ENCODE results near the gene WNT1.
A peak's percentile ranks its signal among the peaks of the same experiment; 100 is the strongest.

Gene WNT1

DNA sequence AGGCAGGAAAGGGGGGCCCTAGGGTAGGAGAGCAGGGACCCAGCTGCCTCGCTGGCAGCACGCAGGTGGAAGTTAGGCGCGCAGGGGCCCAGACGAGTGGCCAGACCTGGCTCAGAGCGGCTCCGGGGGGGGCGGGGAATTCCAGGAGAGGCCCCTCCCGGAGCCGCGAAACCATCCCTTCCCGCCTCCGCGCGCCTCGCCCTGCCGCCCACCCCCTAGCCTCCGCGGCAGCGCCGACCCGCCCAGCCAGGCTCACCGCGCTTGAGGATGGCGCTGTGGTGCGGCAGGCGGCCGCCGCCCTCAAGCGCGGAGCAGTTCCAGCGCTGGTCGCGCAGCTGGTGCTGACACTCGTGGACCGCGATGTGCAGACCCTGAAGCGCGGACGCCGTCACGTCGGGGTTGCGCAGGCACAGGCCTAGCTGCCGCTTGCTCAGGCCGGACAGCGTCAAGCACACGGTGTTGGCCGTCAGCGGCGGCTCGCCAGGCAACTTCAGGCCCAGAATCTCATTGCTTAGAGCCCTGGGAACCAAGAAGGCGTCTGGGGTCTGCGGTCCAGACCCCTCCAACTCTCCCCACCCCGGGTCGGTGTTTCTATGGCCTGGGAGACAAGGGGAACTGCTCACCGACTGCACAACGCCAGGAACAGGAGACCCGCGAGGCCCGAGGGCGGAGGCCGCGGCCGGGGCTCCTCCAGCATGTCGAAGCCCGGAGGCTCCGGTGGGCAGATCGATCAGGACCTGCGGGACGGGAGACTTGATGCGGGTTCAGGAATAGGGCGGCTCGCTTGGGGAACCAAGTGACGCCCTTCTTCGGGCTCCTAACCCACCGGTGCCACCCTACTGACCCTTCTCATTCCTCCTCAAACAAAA is 8.1 kb upstream of the WNT1 start:
- Histone ChIP-seq H3K36me3 (ENCODE audit: insufficient read depth, low read length) (no peaks in the 10 kb centered on the region), H3K9me2 (replicated peaks; ENCODE audit: low read depth, low read length) (no peaks in the 10 kb centered on the region), H3K79me2 (ENCODE audit: insufficient read depth, low read length) (no peaks in the 10 kb centered on the region), H3K27me3 (ENCODE audit: insufficient read depth, low read length, poor library complexity, severe bottlenecking) (peaks cover 8% of the 10 kb centered on the region), H3K9me3 (ENCODE audit: insufficient read depth, low read depth, low read length) (no peaks in the 10 kb centered on the region), H3K9ac (ENCODE audit: low read depth, low read length, poor library complexity, severe bottlenecking) (no peak overlapping the region), H4K20me1 (ENCODE audit: insufficient read depth, low read length, poor library complexity, severe bottlenecking) (no peaks in the 10 kb centered on the region), H3F3A (ENCODE audit: low read depth) (no peaks in the 10 kb centered on the region), H3K4me1 (ENCODE audit: insufficient read depth, low read length, poor library complexity, severe bottlenecking) (no peaks in the 10 kb centered on the region), H3K4me3 (ENCODE audit: low read length, poor library complexity, severe bottlenecking) (no peak overlapping the region), H3K4me2 (ENCODE audit: low read depth, low read length, poor library complexity, severe bottlenecking) (no peak overlapping the region), H2AFZ (ENCODE audit: low read length) (no peak overlapping the region)
- TF ChIP-seq EZH2phosphoT487 (IDR thresholded peaks at IDR 0.05; ENCODE audit: borderline replicate concordance) = no peak
- TF ChIP-seq, protein P1, sequence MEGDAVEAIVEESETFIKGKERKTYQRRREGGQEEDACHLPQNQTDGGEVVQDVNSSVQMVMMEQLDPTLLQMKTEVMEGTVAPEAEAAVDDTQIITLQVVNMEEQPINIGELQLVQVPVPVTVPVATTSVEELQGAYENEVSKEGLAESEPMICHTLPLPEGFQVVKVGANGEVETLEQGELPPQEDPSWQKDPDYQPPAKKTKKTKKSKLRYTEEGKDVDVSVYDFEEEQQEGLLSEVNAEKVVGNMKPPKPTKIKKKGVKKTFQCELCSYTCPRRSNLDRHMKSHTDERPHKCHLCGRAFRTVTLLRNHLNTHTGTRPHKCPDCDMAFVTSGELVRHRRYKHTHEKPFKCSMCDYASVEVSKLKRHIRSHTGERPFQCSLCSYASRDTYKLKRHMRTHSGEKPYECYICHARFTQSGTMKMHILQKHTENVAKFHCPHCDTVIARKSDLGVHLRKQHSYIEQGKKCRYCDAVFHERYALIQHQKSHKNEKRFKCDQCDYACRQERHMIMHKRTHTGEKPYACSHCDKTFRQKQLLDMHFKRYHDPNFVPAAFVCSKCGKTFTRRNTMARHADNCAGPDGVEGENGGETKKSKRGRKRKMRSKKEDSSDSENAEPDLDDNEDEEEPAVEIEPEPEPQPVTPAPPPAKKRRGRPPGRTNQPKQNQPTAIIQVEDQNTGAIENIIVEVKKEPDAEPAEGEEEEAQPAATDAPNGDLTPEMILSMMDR (conservative IDR thresholded peaks at IDR 0.05; ENCODE audit: low read length) = no peak

DNA sequence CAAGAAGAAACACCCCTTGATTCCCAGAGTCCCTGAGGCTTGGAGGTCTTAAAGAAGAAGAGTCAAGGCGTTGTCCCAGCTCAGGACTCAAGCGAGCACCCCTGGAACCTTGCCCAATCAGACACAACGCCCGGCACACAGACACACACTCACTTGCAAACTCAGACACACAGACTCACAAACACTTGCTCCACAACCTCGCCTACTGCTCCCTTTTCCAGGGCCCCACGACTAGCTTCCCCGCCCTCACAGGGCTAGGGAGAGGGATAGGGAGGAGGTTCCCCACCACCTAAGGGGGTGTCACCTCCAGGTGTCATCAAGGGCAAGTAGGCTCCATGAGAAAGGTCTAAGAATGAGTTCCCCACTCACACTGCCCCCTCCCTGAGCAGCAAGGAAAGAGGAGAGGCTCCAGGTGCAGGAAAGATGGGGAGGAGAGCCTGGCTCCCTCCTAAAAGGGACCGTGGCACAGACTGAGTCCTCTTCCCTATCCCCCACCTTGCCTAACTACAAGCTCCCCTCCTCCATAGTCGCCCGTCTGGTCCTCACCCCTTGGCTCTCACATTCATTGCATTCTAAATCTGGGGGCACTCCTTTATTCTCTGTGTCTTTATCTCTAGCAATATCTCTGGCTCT is 7.3 kb upstream of the WNT1 start:
- H3K4me2 ChIP-seq (ENCODE audit: low read depth, low read length, poor library complexity, severe bottlenecking) = peak overlapping the region; percentile 80
- peak overlapping the region; percentile 70 for H3K4me3 ChIP-seq (ENCODE audit: low read length, poor library complexity, severe bottlenecking)
- H2AFZ ChIP-seq (ENCODE audit: low read length) = peak overlapping the region; percentile 80
- no peaks in the 10 kb centered on the region for H4K20me1 ChIP-seq (ENCODE audit: insufficient read depth, low read length, poor library complexity, severe bottlenecking)
- no peaks in the 10 kb centered on the region for H3K9me3 ChIP-seq (ENCODE audit: insufficient read depth, low read depth, low read length)
- no peaks in the 10 kb centered on the region for H3K36me3 ChIP-seq (ENCODE audit: insufficient read depth, low read length)
- H3K9ac ChIP-seq (ENCODE audit: low read depth, low read length, poor library complexity, severe bottlenecking) = peak overlapping the region; percentile 47
- no peaks in the 10 kb centered on the region for H3F3A ChIP-seq (ENCODE audit: low read depth)
- H3K9me2 ChIP-seq (replicated peaks; ENCODE audit: low read depth, low read length) = no peaks in the 10 kb centered on the region
- no peaks in the 10 kb centered on the region for H3K79me2 ChIP-seq (ENCODE audit: insufficient read depth, low read length)
- H3K27me3 ChIP-seq (ENCODE audit: insufficient read depth, low read length, poor library complexity, severe bottlenecking) = peaks cover 8% of the 10 kb centered on the region
- TF ChIP-seq, protein P1 (conservative IDR thresholded peaks at IDR 0.05; ENCODE audit: low read length) = no peak
- TF ChIP-seq EZH2phosphoT487 (IDR thresholded peaks at IDR 0.05; ENCODE audit: borderline replicate concordance) = no peak
- no peaks in the 10 kb centered on the region for H3K4me1 ChIP-seq (ENCODE audit: insufficient read depth, low read length, poor library complexity, severe bottlenecking)

DNA sequence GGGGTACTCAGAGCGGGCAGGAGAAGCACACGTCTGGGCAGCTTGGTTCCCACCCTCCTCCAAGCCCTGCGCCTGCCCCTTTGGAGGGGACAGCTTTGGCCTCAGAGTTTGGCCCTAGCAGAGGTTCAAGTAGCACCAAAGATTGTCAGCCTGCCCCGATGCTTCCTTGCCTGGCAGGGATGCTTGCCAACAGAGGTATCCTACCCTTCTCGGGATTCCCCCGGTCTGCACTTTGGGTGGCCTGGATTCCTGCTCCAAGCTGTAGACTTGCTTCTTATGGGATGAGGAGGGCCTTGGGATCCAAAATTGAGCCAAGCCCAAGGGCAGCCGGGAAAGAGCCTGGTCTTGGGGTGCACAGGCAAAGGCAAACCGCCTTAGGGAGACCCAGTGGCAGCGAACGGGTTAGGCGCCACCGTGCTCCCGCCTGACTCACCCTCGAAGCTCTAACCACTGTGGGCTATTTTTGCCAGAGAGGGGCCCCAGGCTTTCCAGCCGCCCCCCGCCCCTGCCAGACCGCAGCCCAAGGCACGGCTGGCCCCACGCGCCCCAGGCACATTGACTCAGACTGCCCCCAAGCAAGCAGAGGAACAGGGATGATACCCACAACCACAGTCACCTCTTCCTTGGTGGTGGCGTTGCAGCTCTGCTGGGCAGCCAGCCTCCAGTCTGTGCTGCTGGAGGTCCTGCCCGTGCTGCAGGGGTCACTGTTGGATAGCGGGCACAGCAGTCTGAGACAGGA is 5.7 kb upstream of the WNT1 start:
- no peaks in the 10 kb centered on the region for H3K9me3 ChIP-seq (ENCODE audit: insufficient read depth, low read depth, low read length)
- peak overlapping the region; percentile 80; the same call in 1 of the 2 replicates for H2AFZ ChIP-seq (ENCODE audit: low read length)
- no peaks in the 10 kb centered on the region for H3K36me3 ChIP-seq (ENCODE audit: insufficient read depth, low read length)
- H3K27me3 ChIP-seq (ENCODE audit: insufficient read depth, low read length, poor library complexity, severe bottlenecking) = peaks cover 8% of the 10 kb centered on the region
- no peaks in the 10 kb centered on the region for H4K20me1 ChIP-seq (ENCODE audit: insufficient read depth, low read length, poor library complexity, severe bottlenecking)
- H3K4me2 ChIP-seq (ENCODE audit: low read depth, low read length, poor library complexity, severe bottlenecking) = no peak overlapping the region
- TF ChIP-seq, protein P1 (conservative IDR thresholded peaks at IDR 0.05; ENCODE audit: low read length) = peak; percentile 34
- no peak for TF ChIP-seq EZH2phosphoT487 (IDR thresholded peaks at IDR 0.05; ENCODE audit: borderline replicate concordance)
- no peak overlapping the region for H3K4me3 ChIP-seq (ENCODE audit: low read length, poor library complexity, severe bottlenecking)
- H3F3A ChIP-seq (ENCODE audit: low read depth) = no peaks in the 10 kb centered on the region
- no peaks in the 10 kb centered on the region for H3K4me1 ChIP-seq (ENCODE audit: insufficient read depth, low read length, poor library complexity, severe bottlenecking)
- no peak overlapping the region for H3K9ac ChIP-seq (ENCODE audit: low read depth, low read length, poor library complexity, severe bottlenecking)
- H3K79me2 ChIP-seq (ENCODE audit: insufficient read depth, low read length) = no peaks in the 10 kb centered on the region
- H3K9me2 ChIP-seq (replicated peaks; ENCODE audit: low read depth, low read length) = no peaks in the 10 kb centered on the region

All from Loucy (cell line).